HL-60 (cell line): ENCODE results near the gene ADM.
A peak's percentile ranks its signal among the peaks of the same experiment; 100 is the strongest.

ENCODE experiments used
- DNase-seq, 2 experiments: peaks; one replicate each; pipeline ENCODE4 v3.0.0-alpha.2; 2010 to 2020; ENCODE audit warnings: low read depth in 1 of 2, low spot score in 1 of 2
- H3K27ac ChIP-seq: fragments of 250-450 bp; sonication (Bioruptor Pico); replicated peaks from 2 replicates; pipeline ENCODE4 v1.5.1; 2020; ENCODE audit warnings: mild to moderate bottlenecking, moderate library complexity
- H3K27me3 ChIP-seq: fragments of 250-450 bp; sonication (Bioruptor Pico); 2 replicates; pipeline ENCODE4 v1.5.1; 2021; ENCODE audit warnings: mild to moderate bottlenecking, moderate library complexity; ENCODE audit not compliant: insufficient read depth, poor library complexity, severe bottlenecking
- H3K4me3 ChIP-seq: replicated peaks from 2 replicates; pipeline ENCODE4 v1.5.1; 2011; ENCODE audit warnings: mild to moderate bottlenecking, control low read depth, low read length; ENCODE audit not compliant: insufficient read depth
- GABPA ChIP-seq: IDR thresholded peaks from 2 replicates; pipeline ENCODE4 v1.6.1; 2012; ENCODE audit warnings: low read depth
- POLR2AphosphoS5 ChIP-seq: IDR thresholded peaks from 2 replicates; pipeline ENCODE4 v1.6.1; 2012; ENCODE audit warnings: low read depth
- SPI1 ChIP-seq: IDR thresholded peaks from 2 replicates; pipeline ENCODE4 v1.6.1; 2012; ENCODE audit warnings: low read depth, mild to moderate bottlenecking, borderline replicate concordance
- long read RNA-seq: library from polyadenylated mRNA; unstranded; transcript quantifications from one replicate; pipeline ENCODE4 v2.0.0, GENCODE V29; 2020
- TF ChIP-seq, protein P1 (sequence below): IDR thresholded peaks from 2 replicates; pipeline ENCODE4 v1.6.1; 2012; ENCODE audit warnings: low read depth; ENCODE audit not compliant: insufficient replicate concordance
- TF ChIP-seq, protein P2 (sequence below): IDR thresholded peaks from one replicate; pipeline ENCODE4 v1.5.1; 2011; ENCODE audit warnings: low read length, control low read depth, inconsistent platforms; ENCODE audit not compliant: insufficient read depth

ADM gene, protein sequence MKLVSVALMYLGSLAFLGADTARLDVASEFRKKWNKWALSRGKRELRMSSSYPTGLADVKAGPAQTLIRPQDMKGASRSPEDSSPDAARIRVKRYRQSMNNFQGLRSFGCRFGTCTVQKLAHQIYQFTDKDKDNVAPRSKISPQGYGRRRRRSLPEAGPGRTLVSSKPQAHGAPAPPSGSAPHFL
- long read RNA-seq = 0 reads

DNA sequence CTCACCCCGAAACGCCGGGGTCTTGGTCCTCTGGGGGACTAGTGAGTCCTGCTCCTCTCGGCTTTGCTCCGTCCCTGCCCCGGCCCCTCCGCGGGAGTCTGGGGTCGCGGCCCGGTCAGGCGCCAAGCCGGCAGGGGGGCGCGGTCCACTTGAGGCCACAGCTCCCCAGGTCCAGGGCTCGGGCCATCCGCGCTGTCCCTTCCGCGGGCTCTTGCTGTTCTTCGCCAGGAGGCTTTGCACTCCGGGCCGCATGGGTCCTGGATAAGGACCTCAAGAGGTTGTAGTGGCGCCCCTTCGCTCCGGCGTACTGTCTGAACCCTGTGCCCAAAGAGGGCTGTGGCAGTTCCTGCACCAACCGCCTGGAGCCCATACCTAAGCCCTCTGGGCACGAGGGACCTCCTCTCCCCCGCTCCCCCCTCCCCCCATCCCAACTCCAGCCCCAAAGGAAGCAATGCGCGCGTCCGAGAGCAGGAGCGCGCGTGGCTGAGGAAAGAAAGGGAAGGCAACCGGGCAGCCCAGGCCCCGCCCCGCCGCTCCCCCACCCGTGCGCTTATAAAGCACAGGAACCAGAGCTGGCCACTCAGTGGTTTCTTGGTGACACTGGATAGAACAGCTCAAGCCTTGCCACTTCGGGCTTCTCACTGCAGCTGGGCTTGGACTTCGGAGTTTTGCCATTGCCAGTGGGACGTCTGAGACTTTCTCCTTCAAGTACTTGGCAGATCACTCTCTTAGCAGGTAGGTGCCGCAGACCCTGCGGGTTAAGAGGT, at the start of gene ADM:
Gene ADM, plus strand, starts transcription at position 579 of the 767 bp plus-strand sequence. CDS start 628 bp downstream, outside the sequence.
- Histone ChIP-seq H3K27ac (peak within 1 kb of the TSS; percentile 66), H3K4me3 (peak within 1 kb of the TSS; percentile 56), H3K27me3 (no peaks in the 10 kb centered on the region)
- TF ChIP-seq GABPA (no peak), POLR2AphosphoS5 (peak; percentile 81), SPI1 (0 out of 2 replicates have a peak, but pooled peaks have one; percentile 0)
- TF ChIP-seq, protein P1, sequence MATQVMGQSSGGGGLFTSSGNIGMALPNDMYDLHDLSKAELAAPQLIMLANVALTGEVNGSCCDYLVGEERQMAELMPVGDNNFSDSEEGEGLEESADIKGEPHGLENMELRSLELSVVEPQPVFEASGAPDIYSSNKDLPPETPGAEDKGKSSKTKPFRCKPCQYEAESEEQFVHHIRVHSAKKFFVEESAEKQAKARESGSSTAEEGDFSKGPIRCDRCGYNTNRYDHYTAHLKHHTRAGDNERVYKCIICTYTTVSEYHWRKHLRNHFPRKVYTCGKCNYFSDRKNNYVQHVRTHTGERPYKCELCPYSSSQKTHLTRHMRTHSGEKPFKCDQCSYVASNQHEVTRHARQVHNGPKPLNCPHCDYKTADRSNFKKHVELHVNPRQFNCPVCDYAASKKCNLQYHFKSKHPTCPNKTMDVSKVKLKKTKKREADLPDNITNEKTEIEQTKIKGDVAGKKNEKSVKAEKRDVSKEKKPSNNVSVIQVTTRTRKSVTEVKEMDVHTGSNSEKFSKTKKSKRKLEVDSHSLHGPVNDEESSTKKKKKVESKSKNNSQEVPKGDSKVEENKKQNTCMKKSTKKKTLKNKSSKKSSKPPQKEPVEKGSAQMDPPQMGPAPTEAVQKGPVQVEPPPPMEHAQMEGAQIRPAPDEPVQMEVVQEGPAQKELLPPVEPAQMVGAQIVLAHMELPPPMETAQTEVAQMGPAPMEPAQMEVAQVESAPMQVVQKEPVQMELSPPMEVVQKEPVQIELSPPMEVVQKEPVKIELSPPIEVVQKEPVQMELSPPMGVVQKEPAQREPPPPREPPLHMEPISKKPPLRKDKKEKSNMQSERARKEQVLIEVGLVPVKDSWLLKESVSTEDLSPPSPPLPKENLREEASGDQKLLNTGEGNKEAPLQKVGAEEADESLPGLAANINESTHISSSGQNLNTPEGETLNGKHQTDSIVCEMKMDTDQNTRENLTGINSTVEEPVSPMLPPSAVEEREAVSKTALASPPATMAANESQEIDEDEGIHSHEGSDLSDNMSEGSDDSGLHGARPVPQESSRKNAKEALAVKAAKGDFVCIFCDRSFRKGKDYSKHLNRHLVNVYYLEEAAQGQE = peak; percentile 34
- DNase-seq = peak; percentile 82

DNA sequence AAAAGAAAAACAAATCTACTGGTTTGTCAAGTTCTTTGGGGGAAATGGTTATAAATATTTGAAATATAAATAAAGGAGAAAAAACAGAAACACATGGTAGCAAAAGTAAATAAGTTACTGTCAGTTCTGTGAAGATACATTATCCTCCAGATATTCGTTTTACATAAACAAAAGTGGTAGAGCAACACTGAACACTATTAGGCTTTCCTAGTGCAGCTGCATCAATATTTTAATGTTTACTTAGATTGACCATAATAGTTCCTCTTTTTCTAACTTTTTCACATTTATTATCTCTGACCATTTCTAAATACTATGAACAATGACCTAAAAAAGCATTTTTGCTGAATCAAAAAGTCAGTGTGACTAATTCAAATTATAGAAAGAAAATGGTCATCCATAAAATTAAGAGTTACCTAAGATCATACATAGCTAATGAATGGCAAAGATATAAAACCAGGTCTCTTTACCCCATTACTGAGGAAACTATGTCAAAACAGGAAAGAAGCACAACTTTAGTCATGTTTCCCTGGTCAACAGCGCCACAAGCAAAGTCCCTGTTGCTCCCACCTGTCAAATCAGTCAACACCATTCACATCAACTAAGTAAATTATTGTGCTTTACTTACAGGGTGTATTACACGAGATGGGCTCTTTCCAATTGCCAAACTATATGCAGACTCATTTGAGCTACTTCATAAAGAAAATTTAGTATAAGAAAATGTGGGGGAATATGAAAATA, 49.3 kb upstream of the ADM start:
- TF ChIP-seq, protein P2, sequence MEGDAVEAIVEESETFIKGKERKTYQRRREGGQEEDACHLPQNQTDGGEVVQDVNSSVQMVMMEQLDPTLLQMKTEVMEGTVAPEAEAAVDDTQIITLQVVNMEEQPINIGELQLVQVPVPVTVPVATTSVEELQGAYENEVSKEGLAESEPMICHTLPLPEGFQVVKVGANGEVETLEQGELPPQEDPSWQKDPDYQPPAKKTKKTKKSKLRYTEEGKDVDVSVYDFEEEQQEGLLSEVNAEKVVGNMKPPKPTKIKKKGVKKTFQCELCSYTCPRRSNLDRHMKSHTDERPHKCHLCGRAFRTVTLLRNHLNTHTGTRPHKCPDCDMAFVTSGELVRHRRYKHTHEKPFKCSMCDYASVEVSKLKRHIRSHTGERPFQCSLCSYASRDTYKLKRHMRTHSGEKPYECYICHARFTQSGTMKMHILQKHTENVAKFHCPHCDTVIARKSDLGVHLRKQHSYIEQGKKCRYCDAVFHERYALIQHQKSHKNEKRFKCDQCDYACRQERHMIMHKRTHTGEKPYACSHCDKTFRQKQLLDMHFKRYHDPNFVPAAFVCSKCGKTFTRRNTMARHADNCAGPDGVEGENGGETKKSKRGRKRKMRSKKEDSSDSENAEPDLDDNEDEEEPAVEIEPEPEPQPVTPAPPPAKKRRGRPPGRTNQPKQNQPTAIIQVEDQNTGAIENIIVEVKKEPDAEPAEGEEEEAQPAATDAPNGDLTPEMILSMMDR = no peak
- TF ChIP-seq SPI1 (no peak), POLR2AphosphoS5 (no peak), GABPA (no peak)
- TF ChIP-seq, protein P1 = no peak
- no peak overlapping the region for H3K27ac ChIP-seq
- DNase-seq = no peak
- no peaks in the 10 kb centered on the region for H3K27me3 ChIP-seq
- H3K4me3 ChIP-seq = no peak overlapping the region

DNA sequence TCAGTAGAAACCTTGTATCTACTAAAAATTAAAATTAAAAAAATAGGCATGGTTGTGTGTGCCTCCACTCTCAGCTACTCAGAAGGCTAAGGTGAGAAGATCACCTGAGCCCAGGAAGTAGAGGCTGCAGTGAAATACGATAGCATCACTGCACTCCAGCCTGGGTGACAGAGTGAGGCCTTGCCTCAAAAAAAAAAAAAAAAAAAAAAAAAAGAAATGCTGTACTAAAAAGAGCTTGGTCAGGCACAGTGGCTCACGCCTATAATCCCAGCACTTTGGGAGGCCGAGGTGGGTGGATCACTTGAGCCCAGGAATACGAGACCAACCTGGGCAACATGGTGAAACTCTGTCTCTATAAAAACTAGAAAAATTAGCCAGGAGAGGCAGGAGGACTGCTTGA, 47.4 kb upstream of the ADM start:
- Histone ChIP-seq H3K27ac (no peak overlapping the region), H3K27me3 (no peaks in the 10 kb centered on the region), H3K4me3 (no peak overlapping the region)
- TF ChIP-seq, protein P2 = no peak
- no peak for DNase-seq

DNA sequence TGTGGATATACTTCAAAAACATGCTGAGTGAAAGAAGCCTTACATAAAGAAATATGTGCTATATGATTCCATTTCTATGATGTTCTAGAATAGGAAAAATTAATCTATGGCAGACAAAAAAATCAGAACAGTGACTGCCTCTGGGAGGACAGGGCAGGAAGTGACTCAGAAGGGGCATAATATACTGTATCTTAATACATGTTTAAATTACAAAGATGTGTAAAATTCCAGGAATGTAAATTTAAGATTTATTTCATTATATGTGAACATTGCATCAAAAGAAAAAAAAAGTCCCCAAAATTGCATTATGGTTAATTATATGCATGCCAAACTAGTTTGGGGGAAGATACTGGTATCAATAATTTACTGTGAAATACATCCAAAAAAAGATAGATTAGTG, 43.1 kb upstream of the ADM start:
- no peak overlapping the region for H3K4me3 ChIP-seq
- H3K27ac ChIP-seq = no peak overlapping the region
- no peak for DNase-seq
- TF ChIP-seq POLR2AphosphoS5 = no peak
- no peak for TF ChIP-seq SPI1
- TF ChIP-seq, protein P2 = no peak
- TF ChIP-seq, protein P1 = no peak
- TF ChIP-seq GABPA = no peak
- no peaks in the 10 kb centered on the region for H3K27me3 ChIP-seq
